WTC11 (cell line): ENCODE measurements around the gene KCNG2. TPM values are rescaled to one million over a fixed set of nuclear protein-coding genes. Genes with fewer than 3 reads are reported as not detected.

Experiments
- ATAC-seq: fragments of 200-7000 bp; cut with Tn5 transposase; 2 replicates; pipeline ENCODE4 v1.10.0; 2021; ENCODE audit warnings: mild to moderate bottlenecking, moderate library complexity
- CTCF ChIA-PET: fragments of 300-600 bp; sonication (Branson Sonifier 250); formaldehyde crosslinking; loops from one replicate; lab custom pipeline; 2021; ENCODE audit warnings: antibody characterized with exemption; lab: Charles Lee
- POLR2A ChIA-PET: fragments of 350-600 bp; sonication (Branson Sonifier 250); formaldehyde crosslinking; loops from one replicate; lab custom pipeline; 2021; ENCODE audit warnings: antibody characterized with exemption; lab: Charles Lee
- DNase-seq: peaks from one replicate; pipeline ENCODE4 v3.0.0; 2021; ENCODE audit warnings: low spot score
- H3K27ac Mint-ChIP-seq: 2 replicates; pipeline ENCODE4 v1.8.0; 2021; ENCODE audit warnings: mixed read lengths
- H3K27me3 Mint-ChIP-seq: 2 replicates; pipeline ENCODE4 v1.8.0; 2021; ENCODE audit warnings: low read depth, mild to moderate bottlenecking, moderate library complexity, mixed read lengths
- H3K36me3 Mint-ChIP-seq: 2 replicates; pipeline ENCODE4 v1.8.0; 2021; ENCODE audit warnings: mixed read lengths
- H3K4me1 Mint-ChIP-seq: 2 replicates; pipeline ENCODE4 v1.8.0; 2022; ENCODE audit warnings: mixed read lengths
- H3K4me3 Mint-ChIP-seq: 2 replicates; pipeline ENCODE4 v1.8.0; 2021; ENCODE audit warnings: mild to moderate bottlenecking, moderate library complexity, mixed read lengths
- H3K9me3 Mint-ChIP-seq: 2 replicates; pipeline ENCODE4 v1.8.0; 2021; ENCODE audit warnings: mixed read lengths
- ATF1 ChIP-seq: sonication (generic); formaldehyde crosslinking; IDR thresholded peaks from 2 replicates; pipeline ENCODE4 v1.8.1; 2023; ENCODE audit warnings: mild to moderate bottlenecking, moderate library complexity, missing genetic modification reagents
- CBFB ChIP-seq: sonication (generic); formaldehyde crosslinking; IDR thresholded peaks from 2 replicates; pipeline ENCODE4 v1.8.1; 2022; ENCODE audit warnings: mild to moderate bottlenecking, low read depth, missing genetic modification reagents
- CREM ChIP-seq: sonication (generic); formaldehyde crosslinking; IDR thresholded peaks from 2 replicates; pipeline ENCODE4 v1.8.1; 2022; ENCODE audit warnings: mild to moderate bottlenecking, missing genetic modification reagents, moderate library complexity
- E2F4 ChIP-seq: sonication (generic); formaldehyde crosslinking; IDR thresholded peaks from 2 replicates; pipeline ENCODE4 v1.8.1; 2022; ENCODE audit warnings: low read depth, mild to moderate bottlenecking, moderate library complexity, missing genetic modification reagents, borderline replicate concordance
- RELA ChIP-seq: sonication (generic); formaldehyde crosslinking; IDR thresholded peaks from 2 replicates; pipeline ENCODE4 v1.8.1; 2022; ENCODE audit warnings: missing genetic modification reagents, mild to moderate bottlenecking, borderline replicate concordance
- RORB ChIP-seq: fragments of 250-450 bp; sonication (Bioruptor Pico); IDR thresholded peaks from 2 replicates; pipeline ENCODE4 v1.9.0; 2021; ENCODE audit warnings: mild to moderate bottlenecking
- SMAD3 ChIP-seq: sonication (generic); formaldehyde crosslinking; IDR thresholded peaks from 2 replicates; pipeline ENCODE4 v1.8.0; 2022; ENCODE audit warnings: missing genetic modification reagents, mild to moderate bottlenecking, borderline replicate concordance
- TEAD1 ChIP-seq: sonication (generic); formaldehyde crosslinking; IDR thresholded peaks from 2 replicates; pipeline ENCODE4 v1.8.0; 2022; ENCODE audit warnings: mild to moderate bottlenecking, missing genetic modification reagents
- ZBTB21 ChIP-seq: sonication (generic); formaldehyde crosslinking; IDR thresholded peaks from 2 replicates; pipeline ENCODE4 v1.8.1; 2023; ENCODE audit warnings: mild to moderate bottlenecking, missing genetic modification reagents, borderline replicate concordance
- ZNF232 ChIP-seq: sonication (generic); formaldehyde crosslinking; IDR thresholded peaks from 2 replicates; pipeline ENCODE4 v1.8.0; 2022; ENCODE audit warnings: mild to moderate bottlenecking, missing genetic modification reagents
- ZNF263 ChIP-seq: sonication (generic); formaldehyde crosslinking; IDR thresholded peaks from 2 replicates; pipeline ENCODE4 v1.8.1; 2022; ENCODE audit warnings: low read depth, mild to moderate bottlenecking, moderate library complexity, missing genetic modification reagents
- ZNF512 ChIP-seq: sonication (generic); formaldehyde crosslinking; IDR thresholded peaks from 2 replicates; pipeline ENCODE4 v1.8.1; 2022; ENCODE audit warnings: missing genetic modification reagents, borderline replicate concordance
- ZNF671 ChIP-seq: fragments of 250-450 bp; sonication (Bioruptor Pico); IDR thresholded peaks from 2 replicates; pipeline ENCODE4 v1.8.0; 2021; ENCODE audit warnings: mild to moderate bottlenecking
- total RNA-seq: library from RNA; stranded (reverse); gene quantifications from 3 replicates; pipeline ENCODE4 v1.2.3, GENCODE V29; 2021
- TF ChIP-seq, protein P1 (sequence below): sonication (generic); formaldehyde crosslinking; IDR thresholded peaks from 2 replicates; pipeline ENCODE4 v1.8.1; 2023; ENCODE audit warnings: mild to moderate bottlenecking, missing genetic modification reagents, moderate library complexity

KCNG2 gene
- total RNA-seq, 1 experiment from 2014 or later: 0.50 TPM

DNA sequence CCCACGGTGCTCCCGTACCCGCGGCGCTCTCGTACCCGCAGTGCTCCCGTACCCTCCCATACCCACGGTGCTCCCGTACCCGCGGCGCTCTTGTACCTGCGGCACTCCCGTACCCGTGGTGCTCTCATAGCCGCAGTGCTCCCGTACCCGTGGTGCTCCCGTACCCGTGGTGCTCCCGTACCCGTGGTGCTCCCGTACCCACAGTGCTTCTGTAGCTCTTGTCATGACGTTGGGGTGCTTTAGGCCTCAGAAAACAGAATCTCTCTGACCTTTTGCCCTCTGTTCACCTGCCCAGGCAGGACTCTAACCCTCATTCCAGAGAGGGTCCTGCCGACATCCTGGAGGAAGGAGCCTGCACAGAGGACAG lies 118.4 kb downstream of the KCNG2 start:
- H3K27me3 Mint-ChIP-seq: no peaks in the 10 kb centered on the region
- no peak for ATAC-seq
- ChIA-PET POLR2A (no interaction called here), CTCF (no interaction called here)
- no peak overlapping the region for H3K4me3 Mint-ChIP-seq
- peaks cover 5% of the 10 kb centered on the region; the same call in 1 of the 2 replicates for H3K36me3 Mint-ChIP-seq
- H3K4me1 Mint-ChIP-seq: peaks cover 16% of the 10 kb centered on the region
- no peak overlapping the region for H3K27ac Mint-ChIP-seq
- H3K9me3 Mint-ChIP-seq: no peaks in the 10 kb centered on the region
- DNase-seq: no peak
- TF ChIP-seq ZNF263 (CRISPR knock-in tag) (peak; percentile 84), ATF1 (CRISPR knock-in tag) (no peak), CBFB (CRISPR knock-in tag) (no peak)

- Mint-ChIP-seq H3K9me3 (no peaks in the 10 kb centered on the region), H3K27ac (no peak overlapping the region), H3K4me3 (no peak overlapping the region)
- no peak for ATAC-seq
- POLR2A ChIA-PET: no interaction called here
- TF ChIP-seq TEAD1 (CRISPR knock-in tag): no peak
- no peak for TF ChIP-seq E2F4 (CRISPR knock-in tag)
- no peak for TF ChIP-seq ZBTB21 (CRISPR knock-in tag)
- TF ChIP-seq SMAD3 (CRISPR knock-in tag): no peak
- TF ChIP-seq RELA (CRISPR knock-in tag): no peak
- TF ChIP-seq RORB: no peak
- no peak for TF ChIP-seq CREM (CRISPR knock-in tag)
- TF ChIP-seq ZNF232 (CRISPR knock-in tag): no peak
- TF ChIP-seq ZNF512 (CRISPR knock-in tag): no peak
- TF ChIP-seq, all 79 proteins: peak for 0
- Mint-ChIP-seq H3K27me3 (no peaks in the 10 kb centered on the region), H3K4me1 (peaks cover 16% of the 10 kb centered on the region), H3K36me3 (peaks cover 5% of the 10 kb centered on the region; the same call in 1 of the 2 replicates)
- DNase-seq: no peak
- CTCF ChIA-PET: no interaction called here
These were observed 118.9 kb downstream of the KCNG2 start for GRCh38 chr18:79916546-79917168.

- peaks cover 13% of the 10 kb centered on the region for H3K4me1 Mint-ChIP-seq
- ChIA-PET POLR2A (no interaction called here), CTCF (no interaction called here)
- H3K27ac Mint-ChIP-seq: no peak overlapping the region
- H3K36me3 Mint-ChIP-seq: 0 out of 2 replicates have a peak, but pooled peaks cover 5% of the 10 kb centered on the region
- DNase-seq (no peak), ATAC-seq (no peak)
- TF ChIP-seq, protein P1, sequence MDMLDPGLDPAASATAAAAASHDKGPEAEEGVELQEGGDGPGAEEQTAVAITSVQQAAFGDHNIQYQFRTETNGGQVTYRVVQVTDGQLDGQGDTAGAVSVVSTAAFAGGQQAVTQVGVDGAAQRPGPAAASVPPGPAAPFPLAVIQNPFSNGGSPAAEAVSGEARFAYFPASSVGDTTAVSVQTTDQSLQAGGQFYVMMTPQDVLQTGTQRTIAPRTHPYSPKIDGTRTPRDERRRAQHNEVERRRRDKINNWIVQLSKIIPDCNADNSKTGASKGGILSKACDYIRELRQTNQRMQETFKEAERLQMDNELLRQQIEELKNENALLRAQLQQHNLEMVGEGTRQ (CRISPR knock-in tag): no peak
- no peak for TF ChIP-seq ZNF671 (CRISPR knock-in tag)
- H3K27me3 Mint-ChIP-seq: no peaks in the 10 kb centered on the region
- H3K4me3 Mint-ChIP-seq: no peak overlapping the region
- no peaks in the 10 kb centered on the region for H3K9me3 Mint-ChIP-seq
These were observed 119.6 kb downstream of the KCNG2 start for GRCh38 chr18:79917169-79917852.
